NCI-H2171 (cell line): ENCODE measurements around the gene SRPX.

Experiments
- DNase-seq: peaks from one replicate; lab custom pipeline; 2025; lab: John Stamatoyannopoulos, UW

SRPX gene

GRCh38 chrX:38138157-38138891, 82.3 kb downstream of the SRPX start:
- DNase-seq = no peak

- DNase-seq = no peak
Observed at GRCh38 chrX:38129366-38129765, 91.3 kb downstream of the SRPX start.

- DNase-seq = no peak
Observed at GRCh38 chrX:38127961-38128360, 92.7 kb downstream of the SRPX start.

GRCh38 chrX:38126179-38126578, 94.5 kb downstream of the SRPX start:
- DNase-seq = no peak

- no peak for DNase-seq
Observed at GRCh38 chrX:38124000-38124399, 96.7 kb downstream of the SRPX start.

GRCh38 chrX:38117485-38117884, 103.2 kb downstream of the SRPX start:
- DNase-seq = peak; percentile 83

GRCh38 chrX:38116706-38117105, 104.0 kb downstream of the SRPX start:
- no peak for DNase-seq

GRCh38 chrX:38112566-38112965, 108.1 kb downstream of the SRPX start:
- DNase-seq = no peak

- DNase-seq = no peak
Observed at GRCh38 chrX:38111196-38111595, 109.5 kb downstream of the SRPX start.

- no peak for DNase-seq
Observed at GRCh38 chrX:38110231-38110630, 110.4 kb downstream of the SRPX start.

GRCh38 chrX:38109042-38109898, 111.4 kb downstream of the SRPX start:
- DNase-seq = peak; percentile 52

GRCh38 chrX:38108364-38108763, 112.3 kb downstream of the SRPX start:
- DNase-seq = no peak

GRCh38 chrX:38106991-38107655, 113.5 kb downstream of the SRPX start:
- DNase-seq = no peak

- DNase-seq = no peak
Observed at GRCh38 chrX:38105216-38105725, 115.4 kb downstream of the SRPX start.

- no peak for DNase-seq
Observed at GRCh38 chrX:38103857-38104812, 116.5 kb downstream of the SRPX start.

- DNase-seq = no peak
Observed at GRCh38 chrX:38102875-38103274, 117.8 kb downstream of the SRPX start.

GRCh38 chrX:38102240-38102639, 118.4 kb downstream of the SRPX start:
- no peak for DNase-seq

GRCh38 chrX:38099688-38100087, 121.0 kb downstream of the SRPX start:
- no peak for DNase-seq
